Ishikawa (cell line): ENCODE results near the gene ERC1.

Experiments used
- CEBPB ChIP-seq: IDR thresholded peaks from 2 replicates; pipeline ENCODE4 v1.6.1; 2012
- CREB1 ChIP-seq: IDR thresholded peaks from 2 replicates; pipeline ENCODE4 v1.6.1; 2012; ENCODE audit warnings: low read depth
- EGR1 ChIP-seq: IDR thresholded peaks from 2 replicates; pipeline ENCODE4 v1.6.1; 2012
- EP300 ChIP-seq: IDR thresholded peaks from 2 replicates; pipeline ENCODE4 v1.6.1; 2012; ENCODE audit warnings: borderline replicate concordance
- FOXM1 ChIP-seq: IDR thresholded peaks from 2 replicates; pipeline ENCODE4 v1.6.1; 2012; ENCODE audit warnings: low read depth, borderline replicate concordance
- MAX ChIP-seq: IDR thresholded peaks from 2 replicates; pipeline ENCODE4 v1.6.1; 2012
- NFIC ChIP-seq: IDR thresholded peaks from 2 replicates; pipeline ENCODE4 v1.6.1; 2012
- RAD21 ChIP-seq: IDR thresholded peaks from 2 replicates; pipeline ENCODE4 v1.6.1; 2012; ENCODE audit warnings: low read depth
- REST ChIP-seq: IDR thresholded peaks from 2 replicates; pipeline ENCODE4 v1.6.1; 2012; ENCODE audit warnings: low read depth, mild to moderate bottlenecking
- TAF1 ChIP-seq: IDR thresholded peaks from 2 replicates; pipeline ENCODE4 v1.6.1; 2012; ENCODE audit warnings: low read depth, mild to moderate bottlenecking
- TCF12 ChIP-seq: IDR thresholded peaks from 2 replicates; pipeline ENCODE4 v1.6.1; 2012; ENCODE audit warnings: low read depth
- TEAD4 ChIP-seq: IDR thresholded peaks from 2 replicates; pipeline ENCODE4 v1.6.1; 2012
- USF1 ChIP-seq: IDR thresholded peaks from 2 replicates; pipeline ENCODE4 v1.6.1; 2012
- YY1 ChIP-seq: IDR thresholded peaks from 2 replicates; pipeline ENCODE4 v1.6.1; 2012; ENCODE audit warnings: low read depth
- ZBTB7A ChIP-seq: IDR thresholded peaks from 2 replicates; pipeline ENCODE4 v1.6.1; 2012; ENCODE audit warnings: low read depth

Gene ERC1

GRCh38 chr12:988646-989045 lies 2.4 kb upstream of the ERC1 start:
- no peak for TF ChIP-seq MAX
- TF ChIP-seq YY1: no peak
- no peak for TF ChIP-seq CEBPB
- no peak for TF ChIP-seq EP300
- no peak for TF ChIP-seq TCF12
- TF ChIP-seq USF1: no peak
- TF ChIP-seq RAD21: no peak
- no peak for TF ChIP-seq ZBTB7A
- no peak for TF ChIP-seq NFIC
- TF ChIP-seq FOXM1: no peak
- TF ChIP-seq EGR1: no peak
- no peak for TF ChIP-seq REST
- TF ChIP-seq TAF1: no peak
- TF ChIP-seq CREB1: no peak
- no peak for TF ChIP-seq TEAD4

- TF ChIP-seq TCF12 (no peak), TEAD4 (no peak), FOXM1 (no peak), EGR1 (no peak), RAD21 (no peak), CEBPB (no peak), TAF1 (no peak), USF1 (no peak), ZBTB7A (no peak), EP300 (no peak), YY1 (no peak), MAX (no peak)
These were observed 2.0 kb upstream of the ERC1 start for GRCh38 chr12:989051-989450.

GRCh38 chr12:989751-990660 lies 1.0 kb upstream of the ERC1 start:
- TF ChIP-seq MAX (peak; percentile 90), EP300 (no peak), TEAD4 (no peak; the same call in 1 of the 2 replicates), RAD21 (no peak), YY1 (peak; percentile 52), CREB1 (no peak), TCF12 (no peak), REST (no peak), EGR1 (peak; percentile 98), TAF1 (no peak), FOXM1 (no peak), CEBPB (no peak), USF1 (no peak), NFIC (0 out of 2 replicates have a peak, but pooled peaks have one; percentile 38), ZBTB7A (no peak)

GRCh38 chr12:991350-992333 lies 619 bp downstream of the ERC1 start:
- TF ChIP-seq ZBTB7A (peak; percentile 96), MAX (0 out of 2 replicates have a peak, but pooled peaks have one; percentile 14), CREB1 (no peak), REST (no peak), FOXM1 (no peak)
